SK-N-SH (cell line): ENCODE data around the gene PQBP1. TPM values are rescaled to one million over a fixed set of nuclear protein-coding genes. Genes with fewer than 3 reads are reported as not detected.

Source experiments
- CTCF ChIA-PET: fragments of 300-600, 350-600 bp; formaldehyde crosslinking; extraction: SDS; loops from one replicate; lab custom pipeline; 2021; lab: Yijun Ruan, JAX
- POLR2A ChIA-PET: fragments of 350-600 bp; sonication (Branson Sonifier 250); formaldehyde crosslinking; extraction: SDS; loops from one replicate; lab custom pipeline; 2020; ENCODE audit warnings: antibody characterized with exemption, inconsistent platforms; lab: Yijun Ruan, JAX
- DNase-seq: peaks from one replicate; pipeline ENCODE4 v3.0.0; 2012
- H2AFZ ChIP-seq: fragments of 200-600 bp; sonication (generic); 2 replicates; pipeline ENCODE4 v1.8.1; 2016; ENCODE audit warnings: antibody characterized with exemption, mild to moderate bottlenecking, low read depth
- H3F3A ChIP-seq: fragments of 200-600 bp; sonication (generic); replicated peaks from 2 replicates; pipeline ENCODE3; 2016; ENCODE audit warnings: antibody characterized with exemption, mild to moderate bottlenecking; ENCODE audit not compliant: insufficient read depth
- H3K27ac ChIP-seq, 2 experiments: fragments of 200-500 bp in 1 of 2; fragments of 200-600 bp in 1 of 2; sonication (Bioruptor generic) in 1 of 2; sonication (generic), shearing (Covaris generic) in 1 of 2; 2 replicates each; pipeline versions ENCODE4 v1.5.1 to v1.6.1; 2014 to 2016; ENCODE audit warnings: low read depth in 2 of 2, inconsistent platforms in 1 of 2, low read length in 1 of 2, mild to moderate bottlenecking in 1 of 2, mixed read lengths in 1 of 2
- H3K27me3 ChIP-seq: fragments of 200-600 bp; sonication (generic), shearing (Covaris generic); 2 replicates; pipeline ENCODE4 v1.6.1; 2016; ENCODE audit warnings: mixed run types; ENCODE audit not compliant: insufficient read depth
- H3K36me3 ChIP-seq, 2 experiments: fragments of 200-500 bp in 1 of 2; fragments of 200-600 bp in 1 of 2; sonication (Bioruptor generic) in 1 of 2; sonication (generic) in 1 of 2; replicated peaks in 1 of 2; 2 replicates each; pipeline versions ENCODE3 to v1.5.1; 2014 to 2016; ENCODE audit warnings: low read length in 1 of 2, mild to moderate bottlenecking in 1 of 2; ENCODE audit not compliant: insufficient read depth in 2 of 2, control insufficient read depth in 1 of 2
- H3K4me1 ChIP-seq, 2 experiments: fragments of 200-500 bp in 1 of 2; fragments of 200-600 bp in 1 of 2; sonication (Bioruptor generic) in 1 of 2; sonication (generic), shearing (Covaris generic) in 1 of 2; 2 replicates each; pipeline versions ENCODE4 v1.5.1 to v1.6.1; 2014 to 2016; ENCODE audit warnings: low read depth in 1 of 2, low read length in 1 of 2, mixed run types in 1 of 2; ENCODE audit not compliant: insufficient read depth in 2 of 2, control insufficient read depth in 1 of 2
- H3K4me2 ChIP-seq: fragments of 200-600 bp; sonication (generic), shearing (Covaris generic); 2 replicates; pipeline ENCODE4 v1.6.1; 2017; ENCODE audit warnings: mixed run types
- H3K4me3 ChIP-seq, 2 experiments: fragments of 200-500 bp in 1 of 2; fragments of 200-600 bp in 1 of 2; sonication (Bioruptor generic) in 1 of 2; sonication (generic), shearing (Covaris generic) in 1 of 2; 2 replicates each; pipeline versions ENCODE4 v1.5.1 to v1.8.1; 2014 to 2016; ENCODE audit warnings: low read depth in 2 of 2, inconsistent platforms in 1 of 2, low read length in 1 of 2, mild to moderate bottlenecking in 1 of 2, mixed read lengths in 1 of 2, moderate library complexity in 1 of 2
- H3K79me2 ChIP-seq: fragments of 200-600 bp; sonication (generic); 2 replicates; pipeline ENCODE4 v1.8.1; 2017; ENCODE audit warnings: mild to moderate bottlenecking; ENCODE audit not compliant: insufficient read depth
- H3K9ac ChIP-seq: fragments of 200-600 bp; sonication (generic); 2 replicates; pipeline ENCODE4 v1.6.1; 2017; ENCODE audit warnings: mixed run types
- H3K9me2 ChIP-seq: fragments of 200-600 bp; sonication (generic); 2 replicates; pipeline ENCODE4 v1.6.1; 2017; ENCODE audit warnings: mixed run types
- H3K9me3 ChIP-seq: fragments of 200-600 bp; sonication (generic); 2 replicates; pipeline ENCODE4 v1.6.1; 2017; ENCODE audit warnings: mixed run types, mild to moderate bottlenecking, moderate library complexity
- H4K20me1 ChIP-seq: fragments of 200-600 bp; sonication (generic); 2 replicates; pipeline ENCODE4 v1.6.1; 2017; ENCODE audit warnings: mild to moderate bottlenecking, mixed run types; ENCODE audit not compliant: insufficient read depth
- EP300 ChIP-seq, 2 experiments: IDR thresholded peaks; 2 replicates each; pipeline versions ENCODE4 v1.4.0 to v1.6.1; 2012; ENCODE audit warnings: borderline replicate concordance in 1 of 2, low read depth in 1 of 2, low read length in 1 of 2
- FOSL2 ChIP-seq: IDR thresholded peaks from 2 replicates; pipeline ENCODE4 v1.4.0; 2012; ENCODE audit warnings: low read depth, mild to moderate bottlenecking, moderate library complexity, borderline replicate concordance
- MEF2A ChIP-seq: IDR thresholded peaks from 2 replicates; pipeline ENCODE4 v1.4.0; 2012; ENCODE audit warnings: low read depth, borderline replicate concordance
- RFX5 ChIP-seq: IDR thresholded peaks from 2 replicates; pipeline ENCODE4 v1.6.1; 2012; ENCODE audit warnings: mild to moderate bottlenecking, improper control_type of control experiment, low read length
- RXRA ChIP-seq: IDR thresholded peaks from 2 replicates; pipeline ENCODE4 v1.4.0; 2012; ENCODE audit warnings: low read depth, mild to moderate bottlenecking, borderline replicate concordance
- SIN3A ChIP-seq: IDR thresholded peaks from 2 replicates; pipeline ENCODE4 v1.6.1; 2012; ENCODE audit warnings: low read depth, mild to moderate bottlenecking, low read length, moderate library complexity, borderline replicate concordance
- TCF12 ChIP-seq: IDR thresholded peaks from 2 replicates; pipeline ENCODE4 v1.4.0; 2012
- TEAD4 ChIP-seq: IDR thresholded peaks from 2 replicates; pipeline ENCODE4 v1.4.0; 2012; ENCODE audit warnings: mild to moderate bottlenecking, borderline replicate concordance; ENCODE audit not compliant: insufficient read depth
- YY1 ChIP-seq: IDR thresholded peaks from 2 replicates; pipeline ENCODE4 v1.4.0; 2012; ENCODE audit warnings: low read depth, mild to moderate bottlenecking
- WGBS: methylation state at CpG from one replicate; pipeline ENCODE4 v1.1.6; 2017; ENCODE audit warnings: low lambda C conversion rate; 5-methylcytosine and 5-hydroxymethylcytosine counted together
- polyA plus RNA-seq, 3 experiments: library from polyadenylated mRNA; depleted of rRNA; stranded (reverse); fragments of >200 nt; gene quantifications; 2 replicates each; pipeline ENCODE4 v1.2.3, GENCODE V29; 2012
- TF ChIP-seq, protein P1 (sequence below): IDR thresholded peaks from 2 replicates; pipeline ENCODE4 v1.6.1; 2012; ENCODE audit warnings: mild to moderate bottlenecking, low read depth, low read length, moderate library complexity
- TF ChIP-seq, protein P2 (sequence below): IDR thresholded peaks from 2 replicates; pipeline ENCODE4 v1.4.0; 2012; ENCODE audit warnings: low read depth

The PQBP1 gene
- polyA plus RNA-seq, 1 of the 3 experiments (the other 2 are of a cell fraction) = 113 TPM

DNA sequence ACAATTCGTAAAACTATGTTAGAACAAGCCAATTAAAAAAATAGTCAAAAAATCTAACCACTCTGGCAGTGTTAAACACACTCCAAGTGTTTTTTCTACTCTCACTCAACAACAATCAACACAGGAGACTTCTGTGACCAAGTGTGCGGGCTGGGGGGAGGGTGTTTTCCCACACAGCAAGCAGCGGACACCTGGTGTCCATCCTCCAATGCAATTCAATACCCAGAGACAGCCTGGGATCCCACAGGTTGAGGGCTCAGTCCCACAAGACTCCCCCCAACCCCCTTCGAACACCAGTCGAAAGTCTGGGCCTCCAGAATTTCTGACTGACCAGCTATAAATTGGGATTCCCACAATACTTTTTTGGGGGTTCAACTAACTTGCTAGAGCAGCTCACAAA lies 29.4 kb downstream of the PQBP1 start:
- no peaks in the 10 kb centered on the region for H3K79me2 ChIP-seq
- DNase-seq = no peak
- H3K9me2 ChIP-seq = no peaks in the 10 kb centered on the region
- 94% methylated on average over 5 of the region's 5 CpGs for WGBS
- CTCF ChIA-PET = interaction anchor here (0.8 to 1.6 kb wide), 2 partner anchors 9 to 13 kb away, joined by 3 to 10 read pairs; no protein-coding TSS in a partner anchor
- no peak overlapping the region for H3K9ac ChIP-seq
- no peaks in the 10 kb centered on the region for H3K27me3 ChIP-seq
- no peaks in the 10 kb centered on the region for H3K9me3 ChIP-seq
- H4K20me1 ChIP-seq = no peaks in the 10 kb centered on the region
- H3K36me3 ChIP-seq = peaks cover 19 to 55% of the 10 kb centered on the region in 2 experiments
- TF ChIP-seq RXRA (no peak), TCF12 (no peak), TEAD4 (no peak)
- TF ChIP-seq, protein P1, sequence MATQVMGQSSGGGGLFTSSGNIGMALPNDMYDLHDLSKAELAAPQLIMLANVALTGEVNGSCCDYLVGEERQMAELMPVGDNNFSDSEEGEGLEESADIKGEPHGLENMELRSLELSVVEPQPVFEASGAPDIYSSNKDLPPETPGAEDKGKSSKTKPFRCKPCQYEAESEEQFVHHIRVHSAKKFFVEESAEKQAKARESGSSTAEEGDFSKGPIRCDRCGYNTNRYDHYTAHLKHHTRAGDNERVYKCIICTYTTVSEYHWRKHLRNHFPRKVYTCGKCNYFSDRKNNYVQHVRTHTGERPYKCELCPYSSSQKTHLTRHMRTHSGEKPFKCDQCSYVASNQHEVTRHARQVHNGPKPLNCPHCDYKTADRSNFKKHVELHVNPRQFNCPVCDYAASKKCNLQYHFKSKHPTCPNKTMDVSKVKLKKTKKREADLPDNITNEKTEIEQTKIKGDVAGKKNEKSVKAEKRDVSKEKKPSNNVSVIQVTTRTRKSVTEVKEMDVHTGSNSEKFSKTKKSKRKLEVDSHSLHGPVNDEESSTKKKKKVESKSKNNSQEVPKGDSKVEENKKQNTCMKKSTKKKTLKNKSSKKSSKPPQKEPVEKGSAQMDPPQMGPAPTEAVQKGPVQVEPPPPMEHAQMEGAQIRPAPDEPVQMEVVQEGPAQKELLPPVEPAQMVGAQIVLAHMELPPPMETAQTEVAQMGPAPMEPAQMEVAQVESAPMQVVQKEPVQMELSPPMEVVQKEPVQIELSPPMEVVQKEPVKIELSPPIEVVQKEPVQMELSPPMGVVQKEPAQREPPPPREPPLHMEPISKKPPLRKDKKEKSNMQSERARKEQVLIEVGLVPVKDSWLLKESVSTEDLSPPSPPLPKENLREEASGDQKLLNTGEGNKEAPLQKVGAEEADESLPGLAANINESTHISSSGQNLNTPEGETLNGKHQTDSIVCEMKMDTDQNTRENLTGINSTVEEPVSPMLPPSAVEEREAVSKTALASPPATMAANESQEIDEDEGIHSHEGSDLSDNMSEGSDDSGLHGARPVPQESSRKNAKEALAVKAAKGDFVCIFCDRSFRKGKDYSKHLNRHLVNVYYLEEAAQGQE = no peak
- TF ChIP-seq, protein P2, sequence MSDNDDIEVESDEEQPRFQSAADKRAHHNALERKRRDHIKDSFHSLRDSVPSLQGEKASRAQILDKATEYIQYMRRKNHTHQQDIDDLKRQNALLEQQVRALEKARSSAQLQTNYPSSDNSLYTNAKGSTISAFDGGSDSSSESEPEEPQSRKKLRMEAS = no peak
- H3K4me3 ChIP-seq = no peak overlapping the region
- H2AFZ ChIP-seq = no peak overlapping the region
- POLR2A ChIA-PET = no interaction called here
- no peak overlapping the region for H3K27ac ChIP-seq
- H3F3A ChIP-seq = no peaks in the 10 kb centered on the region
- H3K4me2 ChIP-seq = no peak overlapping the region
- no peaks in the 10 kb centered on the region for H3K4me1 ChIP-seq

DNA sequence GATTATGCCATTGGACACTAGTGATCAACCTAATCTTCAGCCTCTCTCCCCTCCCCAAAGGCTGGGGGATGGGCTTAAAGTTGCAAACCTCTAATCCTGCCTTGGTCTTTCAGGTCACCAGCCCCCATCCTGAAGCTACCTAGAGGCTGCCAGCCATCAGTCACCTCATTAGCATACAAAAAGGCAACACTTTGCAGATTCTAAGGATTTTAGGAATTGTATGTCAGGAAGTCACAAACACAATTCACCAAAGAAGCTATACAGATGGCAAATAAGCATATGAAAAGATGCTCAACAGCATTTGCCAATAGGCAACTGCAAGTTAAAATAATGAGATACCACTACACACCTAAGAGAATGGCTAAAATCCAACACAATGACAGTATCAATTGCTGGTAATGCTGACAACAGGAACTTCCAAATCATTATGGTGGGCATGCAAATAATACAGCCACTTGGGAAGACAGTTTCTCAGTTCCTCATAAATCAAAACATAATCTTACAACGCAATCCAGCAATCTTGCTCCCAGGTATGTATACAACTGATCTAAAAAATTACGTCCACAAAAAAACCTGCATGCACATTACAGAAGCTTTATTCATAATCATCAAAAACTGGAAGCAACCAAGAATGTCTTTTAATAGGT lies 30.1 kb downstream of the PQBP1 start:
- no peaks in the 10 kb centered on the region for H3F3A ChIP-seq
- H3K4me3 ChIP-seq = no peak overlapping the region
- no peak overlapping the region for H2AFZ ChIP-seq
- 93% methylated on average over 2 of the region's 2 CpGs for WGBS
- ChIA-PET CTCF (interaction anchor here (0.9 to 1.6 kb wide), 3 partner anchors 12 to 18 kb away, joined by 3 to 10 read pairs (median 4); no protein-coding TSS in a partner anchor), POLR2A (interaction anchor here (0.6 kb wide), 1 partner anchor 672 kb away, joined by 3 read pairs; no protein-coding TSS in a partner anchor)
- no peaks in the 10 kb centered on the region for H3K9me2 ChIP-seq
- H3K27me3 ChIP-seq = no peaks in the 10 kb centered on the region
- H3K4me1 ChIP-seq = no peaks in the 10 kb centered on the region
- H4K20me1 ChIP-seq = no peaks in the 10 kb centered on the region
- H3K4me2 ChIP-seq = no peak overlapping the region
- no peak for DNase-seq
- TF ChIP-seq FOSL2 (no peak), RXRA (no peak), EP300 (IDR thresholded peaks at IDR 0.05; ENCODE audit: borderline replicate concordance in 1 of 2, low read depth in 1 of 2, low read length in 1 of 2) (no peak), SIN3A (no peak), YY1 (no peak), RFX5 (no peak), MEF2A (no peak)
- peaks cover 20 to 50% of the 10 kb centered on the region in 2 experiments for H3K36me3 ChIP-seq
- no peak overlapping the region for H3K27ac ChIP-seq
- no peak overlapping the region for H3K9ac ChIP-seq
- no peaks in the 10 kb centered on the region for H3K79me2 ChIP-seq
- no peaks in the 10 kb centered on the region for H3K9me3 ChIP-seq
